Endothelial cell of umbilical vein (primary cell): ENCODE data around the gene DPY19L2. TPM values are rescaled to one million over a fixed set of nuclear protein-coding genes. Genes with fewer than 3 reads are reported as not detected.
"Not testable (repeated sequence)": the region's sequence is repeated elsewhere in the genome, so short reads cannot be mapped to it uniquely, and the experiment has no call there.

Experiments
- BruUV-seq: library from RNA; stranded (reverse); fragments of 400-500 nt; replicated peaks from 2 replicates; lab custom pipeline; 2021; lab: Mats Ljungman, UMichigan
- CTCF ChIA-PET: fragments of 300-600, 350-600 bp; sonication (Branson Sonifier 250); formaldehyde crosslinking; loops from one replicate; lab custom pipeline; 2021; ENCODE audit warnings: antibody characterized with exemption, inconsistent platforms; lab: Charles Lee
- POLR2A ChIA-PET: fragments of 300-600, 350-600 bp; sonication (Branson Sonifier 250); formaldehyde crosslinking; loops from one replicate; lab custom pipeline; 2021; ENCODE audit warnings: antibody characterized with exemption, inconsistent platforms; lab: Charles Lee
- DNase-seq: peaks from one replicate; pipeline ENCODE4 v3.0.0-alpha.2; 2011; ENCODE audit warnings: low read depth, low spot score
- FAIRE-seq: peaks from 2 replicates; lab custom pipeline; 2011; peaks lifted over from hg19 to GRCh38; lab: Jason Lieb, UNC
- H2AFZ ChIP-seq: 2 replicates; pipeline ENCODE4 v1.6.0; 2012; ENCODE audit warnings: low read depth, low read length, control low read depth, inconsistent platforms
- H3K27ac ChIP-seq: 2 replicates; pipeline ENCODE4 v1.5.1; 2011; ENCODE audit warnings: low read depth, mild to moderate bottlenecking, control low read depth, low read length, moderate library complexity; ENCODE audit not compliant: insufficient read depth
- H3K27me3 ChIP-seq, 2 experiments: 2 replicates each; pipeline versions ENCODE4 v1.6.0 to v1.6.1; 2011; ENCODE audit warnings: low read length in 2 of 2, mixed read lengths in 1 of 2; ENCODE audit not compliant: control insufficient read depth in 2 of 2, insufficient read depth in 2 of 2
- H3K36me3 ChIP-seq, 2 experiments: 2 replicates in 1 of 2; 3 replicates in 1 of 2; pipeline ENCODE4 v1.5.1; 2011; ENCODE audit warnings: low read length in 2 of 2, mild to moderate bottlenecking in 1 of 2, moderate library complexity in 1 of 2; ENCODE audit not compliant: control insufficient read depth in 2 of 2, insufficient read depth in 2 of 2; ENCODE audit errors: extremely low read depth in 1 of 2
- H3K4me1 ChIP-seq: 3 replicates; pipeline ENCODE4 v1.5.1; 2011; ENCODE audit warnings: mild to moderate bottlenecking, low read length; ENCODE audit not compliant: control insufficient read depth, insufficient read depth; ENCODE audit errors: extremely low read depth
- H3K4me2 ChIP-seq: 2 replicates; pipeline ENCODE4 v1.6.1; 2011; ENCODE audit warnings: low read length, control low read depth, mixed read lengths; ENCODE audit not compliant: insufficient read depth
- H3K4me3 ChIP-seq, 3 experiments: fragments of 200-600 bp in 1 of 3; sonication (generic), shearing (Covaris generic) in 1 of 3; replicated peaks in 1 of 3; 2 replicates each; pipeline ENCODE4 v1.5.1; 2011 to 2016; ENCODE audit warnings: control low read depth in 3 of 3, low read length in 3 of 3, mild to moderate bottlenecking in 2 of 3, inconsistent platforms in 1 of 3, low read depth in 1 of 3, moderate library complexity in 1 of 3; ENCODE audit not compliant: insufficient read depth in 1 of 3
- H3K79me2 ChIP-seq: 2 replicates; pipeline ENCODE4 v1.6.0; 2012; ENCODE audit warnings: low read length, inconsistent platforms; ENCODE audit not compliant: control insufficient read depth, insufficient read depth
- H3K9ac ChIP-seq: replicated peaks from 2 replicates; pipeline ENCODE3; 2011; ENCODE audit warnings: low read length, control low read depth; ENCODE audit not compliant: insufficient read depth; ENCODE audit errors: extremely low read depth
- H3K9me1 ChIP-seq: replicated peaks from 3 replicates; pipeline ENCODE4 v1.6.0; 2011; ENCODE audit warnings: mild to moderate bottlenecking, low read length; ENCODE audit not compliant: control insufficient read depth, insufficient read depth; ENCODE audit errors: extremely low read depth
- H3K9me3 ChIP-seq: replicated peaks from 2 replicates; pipeline ENCODE4 v1.5.1; 2012; ENCODE audit warnings: low read length, inconsistent platforms; ENCODE audit not compliant: control insufficient read depth, insufficient read depth
- H4K20me1 ChIP-seq: replicated peaks from 2 replicates; pipeline ENCODE3; 2011; ENCODE audit warnings: mild to moderate bottlenecking, low read length; ENCODE audit not compliant: control insufficient read depth, insufficient read depth; ENCODE audit errors: extremely low read depth
- dilution Hi-C: fragments of 300-500 bp; cut with MboI; formaldehyde crosslinking; loops from one replicate; pipeline ENCODE4 v1.15.0; 2019; ENCODE audit warnings: low sequenced_read_pairs; ENCODE audit not compliant: extremely low pct_ligation_motif_present
- intact Hi-C: fragments of 100-400 bp; cut with micrococcal nuclease; formaldehyde crosslinking; loops from one replicate; pipeline ENCODE4 v1.10.0; 2022
- polyA plus RNA-seq, 4 experiments: library from polyadenylated mRNA; depleted of rRNA in 3 of 4; stranded (reverse) in 3 of 4; unstranded in 1 of 4; fragments of >200 nt; gene quantifications; 2 replicates each; pipeline versions ENCODE4 v1.2.1 to v1.2.3, GENCODE V29; 2011 to 2012; ENCODE audit warnings: missing spikeins in 1 of 4
- total RNA-seq: library from RNA; stranded (reverse); gene quantifications from 2 replicates; pipeline ENCODE4 v1.2.3, GENCODE V29; 2021

Gene DPY19L2
- total and polyA plus RNA-seq, 2 donors (not counting 3 experiments of a cell fraction or from before 2014, with no cell fraction given): 0.59 to 1.6 TPM

GRCh38 chr12:63609281-63609680 is 59.0 kb downstream of the DPY19L2 start:
- FAIRE-seq: not testable (repeated sequence)

GRCh38 chr12:63604985-63605384 is 63.3 kb downstream of the DPY19L2 start:
- H3K4me3 ChIP-seq, H3K4me2 ChIP-seq, DNase-seq, H3K9me3 ChIP-seq, POLR2A ChIA-PET, H3K27ac ChIP-seq, H3K79me2 ChIP-seq, H3K9me1 ChIP-seq, H3K9ac ChIP-seq, dilution Hi-C loops, FAIRE-seq, H4K20me1 ChIP-seq, BruUV-seq, intact Hi-C loops, H3K36me3 ChIP-seq, H3K27me3 ChIP-seq, H3K4me1 ChIP-seq, H2AFZ ChIP-seq, CTCF ChIA-PET: not testable (repeated sequence)

More at GRCh38 chr12:63609281-63609680, 59.0 kb downstream of the DPY19L2 start:
- BruUV-seq, H3K9ac ChIP-seq, H3K4me3 ChIP-seq, H3K79me2 ChIP-seq, H3K9me3 ChIP-seq, H2AFZ ChIP-seq, H3K4me2 ChIP-seq, CTCF ChIA-PET, intact Hi-C loops, H4K20me1 ChIP-seq, POLR2A ChIA-PET, H3K9me1 ChIP-seq, dilution Hi-C loops, H3K27ac ChIP-seq, H3K27me3 ChIP-seq, H3K36me3 ChIP-seq, H3K4me1 ChIP-seq, DNase-seq: not testable (repeated sequence)

GRCh38 chr12:63594828-63595227 is 73.5 kb downstream of the DPY19L2 start:
- H3K27ac ChIP-seq, H3K9me3 ChIP-seq, H4K20me1 ChIP-seq, H3K36me3 ChIP-seq, dilution Hi-C loops, intact Hi-C loops, DNase-seq, H3K9me1 ChIP-seq, BruUV-seq, H3K9ac ChIP-seq, FAIRE-seq, H3K4me2 ChIP-seq, H3K79me2 ChIP-seq, H3K27me3 ChIP-seq, H2AFZ ChIP-seq, H3K4me1 ChIP-seq, CTCF ChIA-PET, POLR2A ChIA-PET, H3K4me3 ChIP-seq: not testable (repeated sequence)

GRCh38 chr12:63584426-63584825 is 83.9 kb downstream of the DPY19L2 start:
- H3K4me3 ChIP-seq, CTCF ChIA-PET, BruUV-seq, H2AFZ ChIP-seq, H3K36me3 ChIP-seq, POLR2A ChIA-PET, H3K79me2 ChIP-seq, dilution Hi-C loops, H3K9me1 ChIP-seq, H4K20me1 ChIP-seq, H3K4me2 ChIP-seq, H3K27me3 ChIP-seq, FAIRE-seq, DNase-seq, H3K9ac ChIP-seq, intact Hi-C loops, H3K4me1 ChIP-seq, H3K9me3 ChIP-seq, H3K27ac ChIP-seq: not testable (repeated sequence)
